HepG2 (cell line): ENCODE results near the gene HMGN1. TPM values are rescaled to one million over a fixed set of nuclear protein-coding genes. Genes with fewer than 3 reads are reported as not detected.

Source experiments
- DMAP1 ChIP-seq: IDR thresholded peaks from 2 replicates; pipeline ENCODE4 v1.6.1; 2016
- GATAD2A ChIP-seq: IDR thresholded peaks from 2 replicates; pipeline ENCODE4 v1.6.1; 2016
- IRF2 ChIP-seq: IDR thresholded peaks from 2 replicates; pipeline ENCODE4 v1.6.1; 2018; ENCODE audit warnings: missing genetic modification reagents, missing compliant biosample characterization
- KDM2A ChIP-seq: sonication (generic); formaldehyde crosslinking; IDR thresholded peaks from 2 replicates; pipeline ENCODE4 v1.4.0; 2020; ENCODE audit warnings: low read depth, missing genetic modification reagents, borderline replicate concordance
- KDM3A ChIP-seq: IDR thresholded peaks from 2 replicates; pipeline ENCODE4 v1.6.1; 2018; ENCODE audit warnings: low read depth, missing compliant biosample characterization
- NONO ChIP-seq, 2 experiments: fragments of 450-650 bp in 1 of 2; sonication (generic) in 1 of 2; formaldehyde crosslinking in 1 of 2; IDR thresholded peaks in 1 of 2; conservative IDR thresholded peaks in 1 of 2; 2 replicates each; pipeline versions ENCODE4 v1.6.1 to v1.8.0; 2017 to 2022; ENCODE audit warnings: mild to moderate bottlenecking in 1 of 2, missing genetic modification reagents in 1 of 2, moderate library complexity in 1 of 2
- SAP130 ChIP-seq: IDR thresholded peaks from 2 replicates; pipeline ENCODE4 v1.6.1; 2016; ENCODE audit warnings: low read depth
- THAP11 ChIP-seq: IDR thresholded peaks from 2 replicates; pipeline ENCODE4 v1.6.1; 2016; ENCODE audit warnings: missing biosample characterization, missing genetic modification reagents
- YEATS2 ChIP-seq: sonication (generic); formaldehyde crosslinking; IDR thresholded peaks from 2 replicates; pipeline ENCODE4 v1.4.0; 2020; ENCODE audit warnings: missing genetic modification reagents, borderline replicate concordance
- ZFY ChIP-seq: sonication (generic); formaldehyde crosslinking; IDR thresholded peaks from 2 replicates; pipeline ENCODE4 v1.4.0; 2020; ENCODE audit warnings: missing genetic modification reagents
- ZNF20 ChIP-seq: sonication (generic); formaldehyde crosslinking; IDR thresholded peaks from 2 replicates; pipeline ENCODE4 v1.4.0; 2020; ENCODE audit warnings: mild to moderate bottlenecking, moderate library complexity, missing genetic modification reagents
- ZNF431 ChIP-seq: sonication (generic); formaldehyde crosslinking; IDR thresholded peaks from 2 replicates; pipeline ENCODE4 v1.9.0; 2022; ENCODE audit warnings: missing genetic modification reagents, low read depth, mild to moderate bottlenecking, borderline replicate concordance
- ZNF572 ChIP-seq: sonication (generic); formaldehyde crosslinking; IDR thresholded peaks from 2 replicates; pipeline ENCODE4 v1.5.1; 2020; ENCODE audit warnings: mild to moderate bottlenecking, missing genetic modification reagents
- ZNF644 ChIP-seq: IDR thresholded peaks from 2 replicates; pipeline ENCODE4 v1.6.1; 2016; ENCODE audit warnings: low read depth
- ZNF737 ChIP-seq: sonication (generic); formaldehyde crosslinking; IDR thresholded peaks from 2 replicates; pipeline ENCODE4 v1.5.0; 2020; ENCODE audit warnings: missing genetic modification reagents, mild to moderate bottlenecking, borderline replicate concordance
- ZSCAN31 ChIP-seq: sonication (generic); formaldehyde crosslinking; IDR thresholded peaks from 2 replicates; pipeline ENCODE4 v1.5.0; 2020; ENCODE audit warnings: low read depth, mild to moderate bottlenecking, missing genetic modification reagents
- polyA plus RNA-seq, 8 experiments: library from polyadenylated mRNA; depleted of rRNA in 3 of 8; stranded (reverse) in 7 of 8; unstranded in 1 of 8; fragments of >200 nt; fragmentation: Illumina TruSeq in 4 of 8; extraction: Trizol in 4 of 8; gene quantifications; 2 replicates each; pipeline versions ENCODE4 v1.2.1 to v1.2.3, GENCODE V29; 2011 to 2016; ENCODE audit warnings: low read depth in 4 of 8, missing spikeins in 1 of 8, mixed read lengths in 1 of 8; ENCODE audit not compliant: insufficient read depth in 1 of 8
- total RNA-seq, 5 experiments: library from RNA; depleted of rRNA; stranded (reverse); fragments of >200 nt; fragmentation: Illumina TruSeq; extraction: Trizol; gene quantifications; 2 replicates each; pipeline ENCODE4 v1.2.3, GENCODE V29; 2016; ENCODE audit warnings: low read depth in 1 of 5
- TF ChIP-seq, protein P1 (sequence below): sonication (generic); formaldehyde crosslinking; IDR thresholded peaks from 2 replicates; pipeline ENCODE4 v1.9.0; 2021; ENCODE audit warnings: mild to moderate bottlenecking, missing genetic modification reagents
- TF ChIP-seq, protein P2 (sequence below): sonication (generic); formaldehyde crosslinking; IDR thresholded peaks from 2 replicates; pipeline ENCODE4 v1.9.0; 2021; ENCODE audit warnings: missing genetic modification reagents, borderline replicate concordance

The HMGN1 gene
- total and polyA plus RNA-seq, 2 of the 13 experiments (the other 11 are each of a cell fraction or from before 2014, with no cell fraction given), result 104 to 286 TPM

DNA sequence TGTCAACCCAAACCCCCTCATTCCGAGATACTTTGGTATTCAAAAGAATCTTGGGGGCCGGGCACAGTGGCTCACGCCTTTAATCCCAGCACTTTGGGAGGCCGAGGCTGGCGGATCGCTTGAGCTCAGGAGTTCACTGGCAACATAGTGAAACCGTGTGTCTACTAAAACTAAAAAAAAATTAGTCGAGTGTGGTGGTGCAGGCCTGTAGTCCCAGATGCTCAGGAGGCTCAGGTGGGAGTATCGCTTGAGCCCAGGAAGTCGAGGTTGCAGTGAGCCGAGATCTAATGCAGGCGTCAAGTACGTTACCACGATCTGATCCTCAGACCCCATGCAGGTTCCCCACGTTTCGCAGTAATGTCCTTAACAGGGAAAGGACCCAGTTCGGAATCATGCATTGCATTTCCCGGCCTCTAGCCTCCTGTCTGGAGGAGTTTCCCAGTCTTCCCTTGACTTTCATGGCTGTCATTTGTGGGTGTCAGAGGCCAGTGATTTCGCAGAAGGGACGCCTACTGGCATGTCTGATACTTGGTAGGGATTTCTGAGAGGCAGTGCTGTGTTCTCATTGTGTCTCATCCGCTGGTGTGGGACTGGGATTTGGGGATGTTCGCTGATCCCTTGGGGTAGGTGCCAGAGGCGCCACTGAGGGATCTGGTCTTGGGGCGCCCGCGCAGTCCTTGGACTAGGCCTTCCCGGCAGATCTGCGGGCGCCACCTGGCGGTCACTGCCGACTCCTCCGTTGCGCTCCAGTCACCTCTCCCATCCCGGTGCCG is 39.3 kb upstream of the HMGN1 start (continued):
- no peak for TF ChIP-seq ZNF644 (CRISPR knock-in tag)
- TF ChIP-seq ZNF737 (CRISPR knock-in tag), result 0 out of 2 replicates have a peak, but pooled peaks have one; percentile 27
- TF ChIP-seq IRF2, result 0 out of 2 replicates have a peak, but pooled peaks have one; percentile 41
- 0 out of 2 replicates have a peak, but pooled peaks have one; percentile 28 for TF ChIP-seq DMAP1
- peak; percentile 81 for TF ChIP-seq KDM2A (CRISPR knock-in tag)
- no peak for TF ChIP-seq ZNF20 (CRISPR knock-in tag)
- TF ChIP-seq THAP11 (CRISPR knock-in tag), result peak; percentile 17; the same call in 1 of the 2 replicates
- TF ChIP-seq, protein P1, sequence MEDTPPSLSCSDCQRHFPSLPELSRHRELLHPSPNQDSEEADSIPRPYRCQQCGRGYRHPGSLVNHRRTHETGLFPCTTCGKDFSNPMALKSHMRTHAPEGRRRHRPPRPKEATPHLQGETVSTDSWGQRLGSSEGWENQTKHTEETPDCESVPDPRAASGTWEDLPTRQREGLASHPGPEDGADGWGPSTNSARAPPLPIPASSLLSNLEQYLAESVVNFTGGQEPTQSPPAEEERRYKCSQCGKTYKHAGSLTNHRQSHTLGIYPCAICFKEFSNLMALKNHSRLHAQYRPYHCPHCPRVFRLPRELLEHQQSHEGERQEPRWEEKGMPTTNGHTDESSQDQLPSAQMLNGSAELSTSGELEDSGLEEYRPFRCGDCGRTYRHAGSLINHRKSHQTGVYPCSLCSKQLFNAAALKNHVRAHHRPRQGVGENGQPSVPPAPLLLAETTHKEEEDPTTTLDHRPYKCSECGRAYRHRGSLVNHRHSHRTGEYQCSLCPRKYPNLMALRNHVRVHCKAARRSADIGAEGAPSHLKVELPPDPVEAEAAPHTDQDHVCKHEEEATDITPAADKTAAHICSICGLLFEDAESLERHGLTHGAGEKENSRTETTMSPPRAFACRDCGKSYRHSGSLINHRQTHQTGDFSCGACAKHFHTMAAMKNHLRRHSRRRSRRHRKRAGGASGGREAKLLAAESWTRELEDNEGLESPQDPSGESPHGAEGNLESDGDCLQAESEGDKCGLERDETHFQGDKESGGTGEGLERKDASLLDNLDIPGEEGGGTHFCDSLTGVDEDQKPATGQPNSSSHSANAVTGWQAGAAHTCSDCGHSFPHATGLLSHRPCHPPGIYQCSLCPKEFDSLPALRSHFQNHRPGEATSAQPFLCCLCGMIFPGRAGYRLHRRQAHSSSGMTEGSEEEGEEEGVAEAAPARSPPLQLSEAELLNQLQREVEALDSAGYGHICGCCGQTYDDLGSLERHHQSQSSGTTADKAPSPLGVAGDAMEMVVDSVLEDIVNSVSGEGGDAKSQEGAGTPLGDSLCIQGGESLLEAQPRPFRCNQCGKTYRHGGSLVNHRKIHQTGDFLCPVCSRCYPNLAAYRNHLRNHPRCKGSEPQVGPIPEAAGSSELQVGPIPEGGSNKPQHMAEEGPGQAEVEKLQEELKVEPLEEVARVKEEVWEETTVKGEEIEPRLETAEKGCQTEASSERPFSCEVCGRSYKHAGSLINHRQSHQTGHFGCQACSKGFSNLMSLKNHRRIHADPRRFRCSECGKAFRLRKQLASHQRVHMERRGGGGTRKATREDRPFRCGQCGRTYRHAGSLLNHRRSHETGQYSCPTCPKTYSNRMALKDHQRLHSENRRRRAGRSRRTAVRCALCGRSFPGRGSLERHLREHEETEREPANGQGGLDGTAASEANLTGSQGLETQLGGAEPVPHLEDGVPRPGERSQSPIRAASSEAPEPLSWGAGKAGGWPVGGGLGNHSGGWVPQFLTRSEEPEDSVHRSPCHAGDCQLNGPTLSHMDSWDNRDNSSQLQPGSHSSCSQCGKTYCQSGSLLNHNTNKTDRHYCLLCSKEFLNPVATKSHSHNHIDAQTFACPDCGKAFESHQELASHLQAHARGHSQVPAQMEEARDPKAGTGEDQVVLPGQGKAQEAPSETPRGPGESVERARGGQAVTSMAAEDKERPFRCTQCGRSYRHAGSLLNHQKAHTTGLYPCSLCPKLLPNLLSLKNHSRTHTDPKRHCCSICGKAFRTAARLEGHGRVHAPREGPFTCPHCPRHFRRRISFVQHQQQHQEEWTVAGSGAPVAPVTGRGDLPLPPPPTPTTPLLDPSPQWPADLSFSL (CRISPR knock-in tag), result no peak
- TF ChIP-seq, protein P2, sequence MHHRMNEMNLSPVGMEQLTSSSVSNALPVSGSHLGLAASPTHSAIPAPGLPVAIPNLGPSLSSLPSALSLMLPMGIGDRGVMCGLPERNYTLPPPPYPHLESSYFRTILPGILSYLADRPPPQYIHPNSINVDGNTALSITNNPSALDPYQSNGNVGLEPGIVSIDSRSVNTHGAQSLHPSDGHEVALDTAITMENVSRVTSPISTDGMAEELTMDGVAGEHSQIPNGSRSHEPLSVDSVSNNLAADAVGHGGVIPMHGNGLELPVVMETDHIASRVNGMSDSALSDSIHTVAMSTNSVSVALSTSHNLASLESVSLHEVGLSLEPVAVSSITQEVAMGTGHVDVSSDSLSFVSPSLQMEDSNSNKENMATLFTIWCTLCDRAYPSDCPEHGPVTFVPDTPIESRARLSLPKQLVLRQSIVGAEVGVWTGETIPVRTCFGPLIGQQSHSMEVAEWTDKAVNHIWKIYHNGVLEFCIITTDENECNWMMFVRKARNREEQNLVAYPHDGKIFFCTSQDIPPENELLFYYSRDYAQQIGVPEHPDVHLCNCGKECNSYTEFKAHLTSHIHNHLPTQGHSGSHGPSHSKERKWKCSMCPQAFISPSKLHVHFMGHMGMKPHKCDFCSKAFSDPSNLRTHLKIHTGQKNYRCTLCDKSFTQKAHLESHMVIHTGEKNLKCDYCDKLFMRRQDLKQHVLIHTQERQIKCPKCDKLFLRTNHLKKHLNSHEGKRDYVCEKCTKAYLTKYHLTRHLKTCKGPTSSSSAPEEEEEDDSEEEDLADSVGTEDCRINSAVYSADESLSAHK (CRISPR knock-in tag), result no peak
- TF ChIP-seq ZNF572, result no peak
- peak; percentile 70; the same call in 1 of the 2 replicates for TF ChIP-seq KDM3A (CRISPR knock-in tag)
- TF ChIP-seq YEATS2 (CRISPR knock-in tag), result peak; percentile 29; the same call in 1 of the 2 replicates
- TF ChIP-seq GATAD2A, result peak; percentile 55; the same call in 1 of the 2 replicates
- peak; percentile 59; the same call in 1 of the 2 replicates for TF ChIP-seq ZNF431 (CRISPR knock-in tag)
- no peak for TF ChIP-seq NONO (IDR thresholded peaks at IDR 0.05)
- TF ChIP-seq NONO (CRISPR knock-in tag; conservative IDR thresholded peaks at IDR 0.05), result peak; percentile 67; the same call in 1 of the 2 replicates
- TF ChIP-seq ZSCAN31 (CRISPR knock-in tag), result 0 out of 2 replicates have a peak, but pooled peaks have one; percentile 32
- peak; percentile 71 for TF ChIP-seq SAP130
- TF ChIP-seq ZFY (CRISPR knock-in tag), result peak; percentile 79
